SK-N-DZ (cell line): ENCODE data around the gene AMHR2. TPM values are rescaled to one million over a fixed set of nuclear protein-coding genes. Genes with fewer than 3 reads are reported as not detected.
"Not testable (repeated sequence)": the region's sequence is repeated elsewhere in the genome, so short reads cannot be mapped to it uniquely, and the experiment has no call there.

ENCODE experiments used
- DNase-seq: peaks from one replicate; pipeline ENCODE4 v3.0.0-alpha.2; 2015; ENCODE audit warnings: low spot score
- polyA plus RNA-seq, 2 experiments: library from polyadenylated mRNA; depleted of rRNA; stranded (reverse); fragments of >200 nt; gene quantifications; 2 replicates each; pipeline ENCODE4 v1.2.3, GENCODE V29; 2014

Gene AMHR2
- polyA plus RNA-seq (2014; cell fraction: cytosol; rRNA removed): 7.7 and 9.1 TPM in 2 replicates
- 15.0 and 16.5 TPM in 2 replicates for polyA plus RNA-seq (2014; cell fraction: nucleus; rRNA removed)

GRCh38 chr12:53423597-53423996 is at the start of gene AMHR2:
Gene AMHR2, plus strand, starts transcription at chr12:53423855. Its CDS starts 80 bp downstream, at chr12:53423935.
- no peak for DNase-seq

GRCh38 chr12:53374277-53374676 is 49.4 kb upstream of the AMHR2 start:
- DNase-seq: not testable (repeated sequence)

- no peak for DNase-seq
Observed at GRCh38 chr12:53376747-53377146, 46.9 kb upstream of the AMHR2 start.

- no peak for DNase-seq
Observed at GRCh38 chr12:53378222-53378621, 45.4 kb upstream of the AMHR2 start.

GRCh38 chr12:53378724-53379388 is 44.8 kb upstream of the AMHR2 start:
- no peak for DNase-seq

- DNase-seq: peak; percentile 100
Observed at GRCh38 chr12:53379389-53380103, 44.1 kb upstream of the AMHR2 start.

GRCh38 chr12:53380104-53380793 is 43.4 kb upstream of the AMHR2 start, which contains the start of gene SP1:
Gene SP1, plus strand, starts transcription at chr12:53380176. Its CDS starts 116 bp downstream, at chr12:53380292.
- DNase-seq: peak; percentile 84

- no peak for DNase-seq
Observed at GRCh38 chr12:53380794-53381730, 42.6 kb upstream of the AMHR2 start.

- peak; percentile 29 for DNase-seq
Observed at GRCh38 chr12:53381731-53382630, 41.7 kb upstream of the AMHR2 start.

- DNase-seq: no peak
Observed at GRCh38 chr12:53383258-53383657, 40.4 kb upstream of the AMHR2 start.

GRCh38 chr12:53386381-53386780 is 37.3 kb upstream of the AMHR2 start:
- DNase-seq: not testable (repeated sequence)

- DNase-seq: no peak
Observed at GRCh38 chr12:53388932-53389331, 34.7 kb upstream of the AMHR2 start.

GRCh38 chr12:53389702-53390101 is 34.0 kb upstream of the AMHR2 start:
- no peak for DNase-seq

GRCh38 chr12:53391724-53392123 is 31.9 kb upstream of the AMHR2 start:
- no peak for DNase-seq

GRCh38 chr12:53399896-53400295 is 23.8 kb upstream of the AMHR2 start:
- DNase-seq: no peak

GRCh38 chr12:53402351-53402750 is 21.3 kb upstream of the AMHR2 start:
- DNase-seq: not testable (repeated sequence)

- no peak for DNase-seq
Observed at GRCh38 chr12:53402871-53403270, 20.8 kb upstream of the AMHR2 start.

- DNase-seq: no peak
Observed at GRCh38 chr12:53410951-53411350, 12.7 kb upstream of the AMHR2 start.

GRCh38 chr12:53413485-53414204 is 10.0 kb upstream of the AMHR2 start:
- DNase-seq: no peak
